Loucy (cell line): ENCODE measurements around the gene TMEM127.

ENCODE experiments used
- H2AFZ ChIP-seq: fragments of 200-600 bp; sonication (generic); 2 replicates; pipeline ENCODE4 v1.6.0; 2016; ENCODE audit warnings: antibody characterized with exemption, mild to moderate bottlenecking, low read length, moderate library complexity
- H3F3A ChIP-seq: fragments of 200-600 bp; 2 replicates; pipeline ENCODE4 v1.6.0; 2016; ENCODE audit warnings: antibody characterized with exemption, low read depth, mild to moderate bottlenecking
- H3K27me3 ChIP-seq: fragments of 200-600 bp; sonication (generic); 2 replicates; pipeline ENCODE4 v1.6.1; 2014; ENCODE audit warnings: low read length, mild to moderate bottlenecking; ENCODE audit not compliant: insufficient read depth, poor library complexity, severe bottlenecking
- H3K36me3 ChIP-seq: fragments of 200-600 bp; sonication (generic); 2 replicates; pipeline ENCODE4 v1.6.1; 2016; ENCODE audit warnings: low read length; ENCODE audit not compliant: insufficient read depth
- H3K4me1 ChIP-seq: fragments of 200-600 bp; sonication (generic); 2 replicates; pipeline ENCODE4 v1.5.1; 2014; ENCODE audit warnings: low read length, mild to moderate bottlenecking; ENCODE audit not compliant: insufficient read depth, poor library complexity, severe bottlenecking
- H3K4me2 ChIP-seq: fragments of 200-600 bp; sonication (generic); 2 replicates; pipeline ENCODE4 v1.6.0; 2014; ENCODE audit warnings: antibody characterized with exemption, low read length, low read depth, mild to moderate bottlenecking; ENCODE audit not compliant: poor library complexity, severe bottlenecking
- H3K4me3 ChIP-seq: fragments of 200-600 bp; sonication (generic); 2 replicates; pipeline ENCODE4 v1.5.1; 2014; ENCODE audit warnings: low read length, mild to moderate bottlenecking, mixed read lengths; ENCODE audit not compliant: poor library complexity, severe bottlenecking
- H3K79me2 ChIP-seq: fragments of 200-600 bp; sonication (generic); 2 replicates; pipeline ENCODE4 v1.6.1; 2014; ENCODE audit warnings: low read length; ENCODE audit not compliant: insufficient read depth
- H3K9ac ChIP-seq: fragments of 200-600 bp; sonication (generic); 2 replicates; pipeline ENCODE4 v1.6.0; 2014; ENCODE audit warnings: mild to moderate bottlenecking, low read depth, low read length, moderate library complexity; ENCODE audit not compliant: poor library complexity, severe bottlenecking
- H3K9me2 ChIP-seq: fragments of 200-600 bp; sonication (generic); replicated peaks from 2 replicates; pipeline ENCODE4 v1.6.1; 2016; ENCODE audit warnings: low read depth, low read length, mixed read lengths
- H3K9me3 ChIP-seq: fragments of 200-600 bp; sonication (generic); 2 replicates; pipeline ENCODE4 v1.6.1; 2014; ENCODE audit warnings: mild to moderate bottlenecking, antibody characterized with exemption, low read length, low read depth; ENCODE audit not compliant: insufficient read depth
- H4K20me1 ChIP-seq: fragments of 200-600 bp; sonication (generic); 2 replicates; pipeline ENCODE4 v1.6.0; 2014; ENCODE audit warnings: antibody characterized with exemption, low read length, mild to moderate bottlenecking; ENCODE audit not compliant: insufficient read depth, poor library complexity, severe bottlenecking
- CTCF ChIP-seq: fragments of 200-600 bp; sonication (generic); conservative IDR thresholded peaks from 2 replicates; pipeline ENCODE4 v1.5.1; 2014; ENCODE audit warnings: mild to moderate bottlenecking, antibody characterized with exemption, low read length
- EZH2phosphoT487 ChIP-seq: fragments of 200-600 bp; IDR thresholded peaks from 2 replicates; pipeline ENCODE4 v1.6.1; 2018; ENCODE audit warnings: antibody characterized with exemption, mild to moderate bottlenecking, moderate library complexity, borderline replicate concordance

The TMEM127 gene

GRCh38 chr2:96201338-96201737, 64.5 kb downstream of the TMEM127 start:
- Histone ChIP-seq H2AFZ (no peak overlapping the region), H3K4me1 (peaks cover 52% of the 10 kb centered on the region), H3K9ac (peak overlapping the region; percentile 50), H3F3A (no peaks in the 10 kb centered on the region), H3K4me2 (peak overlapping the region; percentile 100), H3K9me3 (no peaks in the 10 kb centered on the region), H3K79me2 (peaks cover 99% of the 10 kb centered on the region), H3K9me2 (no peaks in the 10 kb centered on the region), H3K36me3 (no peaks in the 10 kb centered on the region; the same call in 1 of the 2 replicates), H3K4me3 (peak overlapping the region; percentile 95), H3K27me3 (no peaks in the 10 kb centered on the region), H4K20me1 (peaks cover 95% of the 10 kb centered on the region)
- TF ChIP-seq CTCF, result no peak
- no peak for TF ChIP-seq EZH2phosphoT487

- no peaks in the 10 kb centered on the region for H3K9me3 ChIP-seq
- TF ChIP-seq CTCF (no peak), EZH2phosphoT487 (no peak)
- no peak overlapping the region for H3K9ac ChIP-seq
- H3K4me1 ChIP-seq, result peaks cover 31% of the 10 kb centered on the region
- peaks cover 16% of the 10 kb centered on the region for H3K36me3 ChIP-seq
- H4K20me1 ChIP-seq, result peaks cover 84% of the 10 kb centered on the region
- H3K27me3 ChIP-seq, result no peaks in the 10 kb centered on the region
- no peaks in the 10 kb centered on the region for H3K9me2 ChIP-seq
- no peak overlapping the region for H3K4me2 ChIP-seq
- H3K79me2 ChIP-seq, result peaks cover 96% of the 10 kb centered on the region
- no peaks in the 10 kb centered on the region for H3F3A ChIP-seq
- H2AFZ ChIP-seq, result no peak overlapping the region
- H3K4me3 ChIP-seq, result no peak overlapping the region
Measured at GRCh38 chr2:96198921-96199320, 66.9 kb downstream of the TMEM127 start.
